Fibroblast of skin of right biceps (primary cell): Measurements from ENCODE around the gene PSMC5.
"Not testable (repeated sequence)": the region's sequence is repeated elsewhere in the genome, so short reads cannot be mapped to it uniquely, and the experiment has no call there.

Experiments used
- DNase-seq: peaks from one replicate; pipeline ENCODE4 v3.0.0-alpha.2; 2013

PSMC5 gene

DNA sequence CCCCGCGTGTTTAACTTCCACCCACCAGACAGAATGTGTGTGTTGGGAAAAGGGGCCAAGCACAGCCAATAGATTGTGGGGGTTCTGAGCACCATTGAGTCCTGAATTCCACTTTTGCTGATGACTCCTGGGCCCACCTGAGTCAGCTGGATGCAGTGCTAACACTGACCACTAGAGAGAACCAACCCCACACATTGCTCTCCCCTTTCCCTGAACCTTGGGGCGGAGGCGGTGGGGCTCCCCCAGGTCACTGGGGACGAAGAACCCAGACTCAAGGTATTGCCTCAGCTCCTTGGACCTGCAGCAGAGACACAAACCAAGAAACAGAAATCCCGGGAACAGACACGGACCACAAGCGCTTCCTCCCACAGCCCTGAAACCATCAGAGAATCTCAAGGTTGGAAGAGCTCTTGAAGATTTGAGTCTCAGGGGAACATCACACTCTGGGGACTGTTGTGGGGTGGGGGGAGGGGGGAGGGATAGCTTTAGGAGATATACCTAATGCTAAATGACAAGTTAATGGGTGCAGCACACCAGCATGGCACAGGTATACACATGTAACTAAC, 46.9 kb downstream of the PSMC5 start:
- DNase-seq: not testable (repeated sequence)

DNA sequence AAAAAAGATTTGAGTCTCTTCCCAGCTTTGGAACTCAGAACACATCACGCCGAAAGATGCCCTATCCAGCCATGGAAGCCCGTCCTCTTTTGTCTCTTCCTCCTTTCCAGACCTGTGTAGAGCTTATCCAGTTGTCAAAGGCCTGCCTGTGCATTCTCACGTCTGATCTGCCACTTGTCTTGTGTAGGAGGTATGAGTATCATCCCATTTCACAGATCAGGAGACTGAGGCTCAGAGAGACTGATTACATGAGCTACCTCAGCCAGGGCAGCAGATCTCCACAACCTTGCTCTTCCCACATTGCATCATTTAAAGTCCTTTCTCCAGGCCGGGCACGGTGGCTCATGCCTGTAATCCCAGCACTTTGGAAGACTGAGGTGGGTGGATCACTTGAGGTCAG, 47.5 kb downstream of the PSMC5 start:
- not testable (repeated sequence) for DNase-seq

DNA sequence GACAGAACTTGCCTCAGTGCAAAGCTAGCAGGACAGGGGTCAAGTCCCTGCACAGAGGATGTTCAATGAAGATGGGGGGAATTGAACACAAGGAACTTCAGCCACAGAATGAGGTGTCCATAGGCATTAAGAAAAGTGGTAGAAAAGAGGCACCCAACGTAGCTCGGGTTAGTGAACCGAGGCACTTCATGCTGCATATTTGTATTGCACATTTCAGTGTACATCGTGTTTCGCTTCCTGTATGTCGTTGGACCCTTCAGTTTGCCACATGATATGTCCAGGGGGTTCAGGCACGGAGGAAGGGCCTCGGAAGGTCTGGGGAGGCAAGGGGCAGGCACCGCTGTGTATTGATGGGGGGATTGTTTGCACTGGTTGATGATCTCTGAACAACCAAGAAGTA, 51.2 kb downstream of the PSMC5 start:
- not testable (repeated sequence) for DNase-seq

DNA sequence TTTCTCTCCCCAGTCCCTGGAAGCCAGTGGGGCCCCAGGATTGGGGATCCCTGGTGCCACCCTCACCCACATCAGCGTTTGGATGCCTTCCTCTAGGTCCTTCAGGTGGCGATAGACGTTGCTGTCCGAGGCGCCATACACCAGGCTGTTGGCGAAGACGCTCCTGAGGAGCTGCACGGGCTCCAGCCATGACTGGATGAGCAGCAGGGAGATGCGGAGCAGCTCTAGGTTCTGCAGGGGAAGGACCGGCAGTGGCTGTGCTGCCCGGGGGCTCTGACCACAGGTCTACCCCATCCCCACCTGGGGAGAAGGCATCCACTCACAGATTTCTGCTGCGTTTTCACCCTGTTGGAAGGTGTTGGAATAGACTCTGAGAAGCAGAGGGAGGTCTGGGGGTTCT, 53.5 kb downstream of the PSMC5 start:
- DNase-seq: no peak

DNA sequence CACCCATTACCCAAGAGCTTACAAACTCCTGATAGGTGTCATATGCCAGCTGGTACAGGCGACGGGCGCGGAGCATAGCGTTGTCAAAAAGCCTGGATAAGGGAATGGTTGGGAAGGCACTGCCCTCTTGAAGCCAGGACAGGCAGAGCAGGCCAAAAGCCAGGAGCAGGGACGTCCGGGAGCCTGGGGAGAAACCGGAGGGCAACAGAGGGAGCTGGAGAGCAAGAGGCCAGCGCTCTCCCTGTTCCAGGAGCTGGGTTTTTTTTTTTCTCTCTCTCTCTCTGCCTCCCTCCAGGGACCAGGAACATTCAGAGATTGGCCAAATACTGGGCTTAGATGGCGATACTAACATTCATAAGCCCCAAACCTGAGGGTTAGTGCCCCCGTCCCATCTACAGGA, 54.1 kb downstream of the PSMC5 start:
- DNase-seq: not testable (repeated sequence)
